Measurements from ENCODE around the gene ITPR2. TPM values are rescaled to one million over a fixed set of nuclear protein-coding genes. Genes with fewer than 3 reads are reported as not detected.
A peak's percentile ranks its signal among the peaks of the same experiment; 100 is the strongest.

Gene ITPR2
- total and polyA plus RNA-seq, 2 of the 13 experiments (the other 11 are each of a cell fraction or from before 2014, with no cell fraction given) = 31.9 to 81.9 TPM

DNA sequence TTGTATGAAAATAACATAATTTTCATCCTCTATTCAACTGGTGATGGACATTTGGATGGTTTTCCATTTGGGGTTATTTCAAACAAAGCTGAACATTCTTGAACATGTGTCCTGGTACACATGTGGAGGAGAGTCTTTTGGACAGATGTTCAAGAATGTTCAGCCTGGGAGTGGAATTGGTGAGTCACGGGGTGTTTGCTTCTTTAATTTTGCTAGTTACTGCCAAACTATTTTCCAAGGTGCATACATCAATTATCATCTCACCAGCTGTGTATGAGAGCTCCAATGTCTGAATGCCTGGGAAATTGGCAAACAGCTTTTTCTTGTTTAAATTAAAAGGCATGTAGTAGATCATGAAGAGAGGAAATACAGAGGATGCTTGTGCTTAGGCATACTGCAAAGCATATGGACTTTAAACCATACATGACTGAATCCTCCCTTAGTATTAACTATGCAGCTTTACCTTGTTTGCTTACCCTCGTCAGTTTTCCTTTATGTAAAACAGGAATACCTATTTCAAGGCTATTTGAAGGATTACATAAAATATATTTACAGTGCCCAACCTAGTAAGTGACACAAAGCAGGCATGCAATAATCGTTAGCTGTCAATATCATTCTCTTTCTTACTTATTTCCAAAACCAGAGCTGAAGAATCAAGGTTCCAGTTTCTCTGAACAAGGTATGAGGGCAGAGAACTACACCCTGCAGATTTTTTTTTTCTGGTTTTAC, 152.1 kb downstream of the ITPR2 start (continued):
- peak; percentile 96 for TF ChIP-seq ARID5B (CRISPR knock-in tag; IDR thresholded peaks at IDR 0.05)
- peak; percentile 24; the same call in 1 of the 2 replicates for TF ChIP-seq TFAP4 (IDR thresholded peaks at IDR 0.05; ENCODE audit: borderline replicate concordance, low read depth)
- peak; percentile 70; the same call in 1 of the 2 replicates for TF ChIP-seq ZGPAT (CRISPR knock-in tag; IDR thresholded peaks at IDR 0.05)
- TF ChIP-seq, protein P1, sequence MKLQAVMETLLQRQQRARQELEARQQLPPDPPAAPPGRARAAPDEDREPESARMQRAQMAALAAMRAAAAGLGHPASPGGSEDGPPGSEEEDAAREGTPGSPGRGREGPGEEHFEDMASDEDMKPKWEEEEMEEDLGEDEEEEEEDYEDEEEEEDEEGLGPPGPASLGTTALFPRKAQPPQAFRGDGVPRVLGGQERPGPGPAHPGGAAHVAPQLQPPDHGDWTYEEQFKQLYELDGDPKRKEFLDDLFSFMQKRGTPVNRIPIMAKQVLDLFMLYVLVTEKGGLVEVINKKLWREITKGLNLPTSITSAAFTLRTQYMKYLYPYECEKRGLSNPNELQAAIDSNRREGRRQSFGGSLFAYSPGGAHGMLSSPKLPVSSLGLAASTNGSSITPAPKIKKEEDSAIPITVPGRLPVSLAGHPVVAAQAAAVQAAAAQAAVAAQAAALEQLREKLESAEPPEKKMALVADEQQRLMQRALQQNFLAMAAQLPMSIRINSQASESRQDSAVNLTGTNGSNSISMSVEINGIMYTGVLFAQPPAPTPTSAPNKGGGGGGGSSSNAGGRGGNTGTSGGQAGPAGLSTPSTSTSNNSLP (IDR thresholded peaks at IDR 0.05; ENCODE audit: low read depth, low read length) = peak; percentile 60
- TF ChIP-seq RAD21 (CRISPR knock-in tag; IDR thresholded peaks at IDR 0.05) = no peak
- TF ChIP-seq, protein P2, sequence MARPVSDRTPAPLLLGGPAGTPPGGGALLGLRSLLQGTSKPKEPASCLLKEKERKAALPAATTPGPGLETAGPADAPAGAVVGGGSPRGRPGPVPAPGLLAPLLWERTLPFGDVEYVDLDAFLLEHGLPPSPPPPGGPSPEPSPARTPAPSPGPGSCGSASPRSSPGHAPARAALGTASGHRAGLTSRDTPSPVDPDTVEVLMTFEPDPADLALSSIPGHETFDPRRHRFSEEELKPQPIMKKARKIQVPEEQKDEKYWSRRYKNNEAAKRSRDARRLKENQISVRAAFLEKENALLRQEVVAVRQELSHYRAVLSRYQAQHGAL (CRISPR knock-in tag; IDR thresholded peaks at IDR 0.05; ENCODE audit: not compliant biosample characterization) = no peak
- peak; percentile 23; the same call in 1 of the 2 replicates for TF ChIP-seq KDM6A (CRISPR knock-in tag; IDR thresholded peaks at IDR 0.05; ENCODE audit: low read depth)
- no peak for TF ChIP-seq TRIM24 (CRISPR knock-in tag; IDR thresholded peaks at IDR 0.05)
- TF ChIP-seq ASH2L (IDR thresholded peaks at IDR 0.05; ENCODE audit: insufficient read length, low read depth, low read length) = peak; percentile 50
- 0 out of 4 replicates have a peak, but pooled peaks of 1 of the 2 experiments have one; percentile 41 for TF ChIP-seq ATF4 (CRISPR knock-in tag; IDR thresholded peaks at IDR 0.05)
- TF ChIP-seq GATAD2A (CRISPR knock-in tag; IDR thresholded peaks at IDR 0.05) = peak; percentile 83
- no peak for TF ChIP-seq BRD4 (CRISPR knock-in tag; IDR thresholded peaks at IDR 0.05)
- no peak for TF ChIP-seq ZSCAN20 (CRISPR knock-in tag; IDR thresholded peaks at IDR 0.05; ENCODE audit: borderline replicate concordance)
- no peak for TF ChIP-seq SOX13 (IDR thresholded peaks at IDR 0.05)
- TF ChIP-seq SOX13 (CRISPR knock-in tag; conservative IDR thresholded peaks at IDR 0.05 in 1 of 2, IDR thresholded peaks at IDR 0.05 in 1 of 2) = 0 out of 4 replicates have a peak, but pooled peaks of 1 of the 2 experiments have one; percentile 40
- 0 out of 2 replicates have a peak, but pooled peaks have one; percentile 8 for TF ChIP-seq ZNF264 (CRISPR knock-in tag; IDR thresholded peaks at IDR 0.05)
- peak; percentile 65 for TF ChIP-seq HDAC2 (CRISPR knock-in tag; IDR thresholded peaks at IDR 0.05)
- TF ChIP-seq FOXP1 (IDR thresholded peaks at IDR 0.05) = no peak
- peak; percentile 72 for TF ChIP-seq FOXP1 (CRISPR knock-in tag; IDR thresholded peaks at IDR 0.05)
- TF ChIP-seq RXRB (CRISPR knock-in tag; IDR thresholded peaks at IDR 0.05; ENCODE audit: borderline replicate concordance) = peak; percentile 45; the same call in 1 of the 2 replicates
